ENCODE measurements around the gene COL23A1. TPM values are rescaled to one million over a fixed set of nuclear protein-coding genes. Genes with fewer than 3 reads are reported as not detected.
A peak's percentile ranks its signal among the peaks of the same experiment; 100 is the strongest.

COL23A1 gene
- total RNA-seq, 4 donors from 2014 or later: 2.5 to 3.4 (median 3.0) TPM

DNA sequence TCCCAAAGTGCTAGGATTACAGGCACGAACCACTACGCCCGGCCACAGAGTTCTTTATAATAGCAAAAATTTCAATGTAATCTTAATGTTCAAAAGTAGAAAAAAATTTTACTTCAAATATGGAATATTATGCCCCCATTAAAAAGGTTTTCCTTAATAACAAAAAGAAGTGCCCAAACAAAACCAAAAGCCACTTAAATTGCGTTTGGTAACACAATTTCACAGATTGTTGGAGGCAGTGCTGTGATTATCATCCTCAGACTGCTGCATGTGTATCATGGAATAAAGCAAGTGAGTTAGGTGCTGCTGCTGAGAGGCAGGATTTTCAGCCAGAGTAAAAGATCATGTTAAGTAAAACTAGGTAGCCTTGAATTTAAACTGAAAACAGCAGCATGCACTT lies 132.7 kb downstream of the COL23A1 start:
- no peak for DNase-seq (ENCODE audit: low spot score in 2 of 2)
- 92 to 95% methylated on average over 4 of the region's 4 CpGs for WGBS, 2 donors
- intact Hi-C loops (cut with DNase I; ENCODE audit: low total_unique reads): no loop called here
- H3K4me3 ChIP-seq (ENCODE audit: low read depth, poor library complexity, severe bottlenecking): no peak overlapping the region
- TF ChIP-seq, protein P1, sequence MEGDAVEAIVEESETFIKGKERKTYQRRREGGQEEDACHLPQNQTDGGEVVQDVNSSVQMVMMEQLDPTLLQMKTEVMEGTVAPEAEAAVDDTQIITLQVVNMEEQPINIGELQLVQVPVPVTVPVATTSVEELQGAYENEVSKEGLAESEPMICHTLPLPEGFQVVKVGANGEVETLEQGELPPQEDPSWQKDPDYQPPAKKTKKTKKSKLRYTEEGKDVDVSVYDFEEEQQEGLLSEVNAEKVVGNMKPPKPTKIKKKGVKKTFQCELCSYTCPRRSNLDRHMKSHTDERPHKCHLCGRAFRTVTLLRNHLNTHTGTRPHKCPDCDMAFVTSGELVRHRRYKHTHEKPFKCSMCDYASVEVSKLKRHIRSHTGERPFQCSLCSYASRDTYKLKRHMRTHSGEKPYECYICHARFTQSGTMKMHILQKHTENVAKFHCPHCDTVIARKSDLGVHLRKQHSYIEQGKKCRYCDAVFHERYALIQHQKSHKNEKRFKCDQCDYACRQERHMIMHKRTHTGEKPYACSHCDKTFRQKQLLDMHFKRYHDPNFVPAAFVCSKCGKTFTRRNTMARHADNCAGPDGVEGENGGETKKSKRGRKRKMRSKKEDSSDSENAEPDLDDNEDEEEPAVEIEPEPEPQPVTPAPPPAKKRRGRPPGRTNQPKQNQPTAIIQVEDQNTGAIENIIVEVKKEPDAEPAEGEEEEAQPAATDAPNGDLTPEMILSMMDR (IDR thresholded peaks at IDR 0.05): no peak
- TF ChIP-seq POLR2A (IDR thresholded peaks at IDR 0.05): no peak

DNA sequence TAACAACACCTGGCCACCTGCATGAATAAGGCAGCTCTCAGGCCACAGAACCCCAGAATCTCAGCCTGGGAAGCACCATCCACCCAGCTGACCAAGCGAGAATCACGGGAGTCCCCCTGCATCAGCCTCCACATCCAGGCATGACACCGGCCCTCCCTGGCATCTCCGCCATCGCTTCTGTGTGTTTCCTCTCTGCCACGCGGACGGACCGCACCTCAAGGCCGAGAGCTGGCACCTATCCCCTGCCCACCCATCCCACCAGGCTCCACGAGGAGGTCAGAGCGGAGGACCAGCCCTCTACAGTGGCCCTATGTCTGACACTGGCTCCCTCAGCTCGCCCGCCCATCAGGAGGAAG lies 134.7 kb downstream of the COL23A1 start:
- no peak overlapping the region for H3K4me3 ChIP-seq (ENCODE audit: low read depth, poor library complexity, severe bottlenecking)
- WGBS, 2 donors: 92 to 93% methylated on average over 14 of the region's 14 CpGs
- DNase-seq (ENCODE audit: low spot score in 2 of 2): peak in 1 of 2 donors; percentile 46

GRCh38 chr5:178454821-178455479 lies 135.2 kb downstream of the COL23A1 start:
- no peak overlapping the region for H3K4me3 ChIP-seq (ENCODE audit: low read depth, poor library complexity, severe bottlenecking)
- 74 to 90% methylated on average over 22 of the region's 22 CpGs for WGBS, 2 donors
- DNase-seq (ENCODE audit: low spot score in 2 of 2): peak in 1 of 2 donors; percentile 58
- TF ChIP-seq, protein P1 (IDR thresholded peaks at IDR 0.05): no peak
- no peak for TF ChIP-seq POLR2A (IDR thresholded peaks at IDR 0.05)
- intact Hi-C loops (cut with DNase I; ENCODE audit: low total_unique reads): no loop called here

More for the DNA sequence above, 134.7 kb downstream of the COL23A1 start:
- intact Hi-C loops (cut with DNase I; ENCODE audit: low total_unique reads): no loop called here
- TF ChIP-seq, protein P1 (IDR thresholded peaks at IDR 0.05): no peak

- intact Hi-C loops (cut with DNase I; ENCODE audit: low total_unique reads): no loop called here
- H3K4me3 ChIP-seq (ENCODE audit: low read depth, poor library complexity, severe bottlenecking): no peak overlapping the region
- DNase-seq (ENCODE audit: low spot score in 2 of 2): peak in 1 of 2 donors; percentile 69
- WGBS, 2 donors: 89 to 91% methylated on average over 3 of the region's 3 CpGs
- TF ChIP-seq, protein P1 (IDR thresholded peaks at IDR 0.05): no peak
- no peak for TF ChIP-seq POLR2A (IDR thresholded peaks at IDR 0.05)
Observed at GRCh38 chr5:178454303-178454702, 135.9 kb downstream of the COL23A1 start.

DNA sequence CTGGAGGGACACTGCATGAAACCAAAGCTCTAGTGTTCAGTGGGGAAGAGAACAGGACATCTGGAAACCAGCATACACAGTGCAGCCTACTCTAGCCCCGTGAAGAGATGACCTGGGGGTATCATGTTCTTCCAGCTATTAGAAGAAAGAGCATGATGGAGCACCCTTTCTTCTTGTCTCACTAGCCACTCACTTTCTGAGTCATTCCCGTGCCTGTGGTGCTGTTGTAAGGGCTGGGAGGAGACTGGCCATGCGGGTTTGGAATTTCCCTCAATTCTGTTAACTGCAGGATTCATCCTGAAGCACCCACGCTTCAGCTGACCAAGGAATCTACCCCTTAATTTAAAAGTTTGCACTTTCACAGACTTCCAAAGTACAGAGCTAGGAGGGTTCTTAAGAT lies 137.0 kb downstream of the COL23A1 start:
- DNase-seq (ENCODE audit: low spot score in 2 of 2): peak in 1 of 2 donors; percentile 28
- no peak for TF ChIP-seq POLR2A (IDR thresholded peaks at IDR 0.05)
- TF ChIP-seq, protein P1 (IDR thresholded peaks at IDR 0.05): no peak
- WGBS, 2 donors: 34 to 67% methylated on average over 4 of the region's 4 CpGs
- intact Hi-C loops (cut with DNase I; ENCODE audit: low total_unique reads): no loop called here
- H3K4me3 ChIP-seq (ENCODE audit: low read depth, poor library complexity, severe bottlenecking): no peak overlapping the region

Data from lower leg skin (tissue), 4 donors.